GM18526 (cell line): ENCODE measurements around the gene CHPT1.

Source experiments
- POLR2A ChIP-seq: IDR thresholded peaks from 3 replicates; pipeline ENCODE4 v1.6.1; 2011; ENCODE audit not compliant: insufficient read length; ENCODE audit errors: extremely low read depth

The CHPT1 gene

DNA sequence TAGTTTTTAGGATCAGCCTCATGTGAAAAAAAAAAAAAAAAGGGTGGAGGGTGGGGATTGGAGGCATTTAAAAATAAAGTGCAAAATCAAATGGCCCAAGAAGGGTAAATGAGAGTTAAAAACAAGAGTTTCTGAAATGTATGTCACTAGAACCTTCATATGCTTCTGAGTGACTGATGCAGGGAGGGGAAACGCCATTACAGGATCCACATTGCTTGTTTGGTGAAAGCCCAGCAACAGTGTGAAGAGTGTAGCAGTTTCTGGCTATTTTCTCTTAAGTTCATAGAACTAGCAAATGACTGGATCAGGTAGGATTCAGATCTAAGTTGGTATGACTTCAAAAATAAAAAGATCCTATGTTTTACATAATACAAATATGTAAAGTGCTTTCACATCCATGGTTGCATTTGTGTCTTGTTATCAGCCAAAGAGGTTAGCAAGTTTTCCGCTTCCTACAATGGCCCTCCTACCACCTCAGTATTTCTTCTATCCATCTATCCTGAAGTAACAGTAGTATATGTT, 2.9 kb downstream of the CHPT1 start:
- TF ChIP-seq POLR2A: no peak

DNA sequence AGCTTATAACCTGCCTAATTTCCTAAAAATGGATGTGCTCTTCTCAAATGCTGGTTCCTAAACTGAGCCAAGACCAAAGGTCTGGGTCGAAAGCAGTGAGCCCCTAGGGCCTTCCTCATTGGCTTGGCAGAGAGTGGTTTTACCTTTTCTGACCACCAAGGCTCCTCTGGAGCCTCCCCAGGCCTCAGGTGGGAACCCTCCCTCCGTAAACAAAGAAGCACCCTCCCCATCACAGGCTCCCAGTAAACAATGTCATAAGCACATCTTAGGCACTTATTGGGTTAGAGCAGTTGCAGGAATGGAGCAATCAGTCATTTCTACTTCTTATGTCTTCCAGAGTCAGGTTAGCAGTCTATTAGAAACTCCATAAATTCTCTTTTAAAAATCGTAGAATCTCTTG, 6.0 kb downstream of the CHPT1 start:
- TF ChIP-seq POLR2A: no peak

GRCh38 chr12:101706403-101706802, 9.0 kb downstream of the CHPT1 start:
- TF ChIP-seq POLR2A: no peak

- TF ChIP-seq POLR2A: no peak
Measured at GRCh38 chr12:101707131-101707782, 9.8 kb downstream of the CHPT1 start.

DNA sequence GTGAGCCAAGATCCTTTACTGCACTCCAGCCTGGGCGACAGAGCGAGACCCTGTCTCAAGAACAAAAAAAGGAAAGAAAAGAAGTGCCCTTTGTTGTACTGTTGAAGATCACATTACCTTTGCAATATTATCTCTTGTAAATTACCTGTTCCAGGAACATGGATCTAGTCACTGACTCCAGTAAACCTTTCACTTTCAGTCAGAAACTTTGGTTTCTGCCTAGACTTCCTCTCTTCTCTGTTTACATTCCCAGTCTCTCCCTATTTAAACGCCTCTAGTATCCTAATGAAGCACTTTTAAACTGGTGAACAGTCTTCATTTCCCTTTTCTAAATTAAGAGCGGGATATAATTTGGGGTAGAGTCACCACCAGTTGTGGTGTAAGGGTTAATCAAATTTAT, 12.8 kb downstream of the CHPT1 start:
- no peak for TF ChIP-seq POLR2A

DNA sequence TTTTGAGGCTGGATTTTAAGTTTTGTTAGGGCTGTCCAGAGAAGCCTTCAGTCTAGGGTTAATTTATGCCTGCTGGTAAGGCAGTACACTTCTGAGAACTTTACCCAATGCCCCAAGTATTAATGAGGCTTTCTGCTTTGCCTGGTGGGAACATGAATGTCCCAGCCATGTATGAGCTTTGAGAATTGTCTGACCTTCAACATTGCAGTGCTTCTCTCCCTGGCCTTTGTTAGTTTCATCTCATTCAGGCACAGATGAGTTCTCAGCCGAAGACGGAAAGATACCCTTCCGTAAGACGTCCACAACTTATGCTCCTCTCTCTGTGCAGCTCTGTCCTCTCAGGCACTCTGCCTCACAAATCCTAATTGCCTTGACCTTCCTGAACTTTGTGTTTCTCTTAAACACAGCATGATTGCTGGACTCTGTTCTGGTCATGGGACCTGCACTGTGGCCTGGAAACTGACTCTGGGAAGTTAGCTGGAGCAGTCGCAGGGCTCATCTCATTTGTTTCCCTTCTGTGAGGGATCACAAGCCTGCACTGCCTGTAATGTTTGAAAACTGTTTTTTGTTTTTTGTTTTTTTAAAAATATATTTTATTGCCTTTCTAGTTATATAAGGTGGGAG, 15.7 kb downstream of the CHPT1 start:
- TF ChIP-seq POLR2A: no peak

DNA sequence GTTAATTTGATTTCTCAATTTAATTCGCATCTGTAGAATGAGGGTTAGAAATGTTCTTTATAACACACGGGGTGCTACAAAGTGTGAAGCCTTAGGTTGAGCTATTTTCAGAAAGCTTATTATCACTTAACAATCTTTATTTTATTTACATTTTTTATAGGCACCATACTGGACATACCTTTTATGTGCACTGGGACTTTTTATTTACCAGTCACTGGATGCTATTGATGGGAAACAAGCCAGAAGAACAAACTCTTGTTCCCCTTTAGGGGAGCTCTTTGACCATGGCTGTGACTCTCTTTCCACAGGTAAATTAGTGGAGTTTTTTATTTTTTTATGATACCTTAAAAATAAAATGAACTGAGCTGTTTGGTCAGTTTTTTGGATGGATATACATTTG, 16.5 kb downstream of the CHPT1 start:
- TF ChIP-seq POLR2A: no peak

DNA sequence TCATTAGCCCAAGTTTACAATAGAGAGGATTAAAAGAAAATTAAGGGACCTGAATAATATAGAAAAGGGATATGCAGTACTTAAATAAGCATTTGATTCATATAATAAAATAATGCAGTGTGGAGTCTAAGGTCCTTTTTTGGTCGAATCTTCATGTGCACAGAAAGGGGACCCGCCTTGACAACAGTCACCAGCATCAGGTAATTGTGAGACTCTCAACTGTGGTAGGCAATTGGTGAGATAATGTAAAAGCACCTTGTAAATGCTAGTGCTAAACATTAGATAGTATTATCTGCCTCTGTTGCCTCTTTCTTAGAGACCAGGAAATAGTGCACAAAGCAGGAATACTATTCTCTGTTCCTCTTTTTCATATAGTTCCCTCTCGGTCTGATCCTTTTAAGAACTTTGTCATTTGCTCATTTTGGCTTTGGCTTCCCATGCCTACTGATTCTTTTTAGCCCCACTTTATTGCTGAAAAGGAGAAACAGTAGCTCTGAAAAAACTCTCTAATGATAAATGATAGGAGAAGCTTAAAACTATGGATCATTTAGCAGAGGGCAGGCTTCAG, 17.5 kb downstream of the CHPT1 start:
- TF ChIP-seq POLR2A: no peak

DNA sequence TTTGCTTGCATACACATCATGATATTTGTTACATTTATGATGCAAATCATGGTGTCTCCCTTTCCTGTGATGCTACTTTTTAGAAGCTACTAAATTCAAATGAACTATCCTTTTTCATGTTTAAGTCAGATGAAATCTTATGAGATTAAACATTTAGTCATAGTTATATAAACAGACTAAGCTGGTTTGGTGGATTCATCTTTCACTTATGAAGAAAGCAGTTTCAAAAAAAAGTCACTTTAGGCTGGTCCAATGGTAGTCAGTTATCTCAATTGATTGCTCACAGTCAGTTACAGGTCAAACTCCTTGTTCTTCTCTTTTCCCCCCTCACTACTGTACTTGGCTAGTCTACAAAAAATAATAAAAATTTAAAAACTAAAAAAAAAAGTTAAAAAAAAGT, 22.1 kb downstream of the CHPT1 start:
- no peak for TF ChIP-seq POLR2A

DNA sequence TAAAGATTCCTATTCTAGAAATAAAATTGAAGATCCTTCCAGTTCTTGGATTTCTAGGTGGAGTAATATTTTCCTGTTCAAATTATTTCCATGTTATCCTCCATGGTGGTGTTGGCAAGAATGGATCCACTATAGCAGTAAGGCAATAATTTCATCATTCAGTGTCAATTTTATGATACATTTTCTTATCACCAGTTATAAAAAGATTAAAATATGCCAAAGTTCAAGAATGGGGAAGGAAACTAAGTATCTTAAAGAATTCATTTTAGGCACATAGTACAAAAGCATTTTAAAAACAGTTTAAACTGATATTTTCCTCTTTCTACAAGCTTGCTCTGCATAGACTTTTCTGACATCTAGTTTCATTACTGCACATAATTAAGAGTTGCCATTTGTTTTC, 22.7 kb downstream of the CHPT1 start:
- no peak for TF ChIP-seq POLR2A

DNA sequence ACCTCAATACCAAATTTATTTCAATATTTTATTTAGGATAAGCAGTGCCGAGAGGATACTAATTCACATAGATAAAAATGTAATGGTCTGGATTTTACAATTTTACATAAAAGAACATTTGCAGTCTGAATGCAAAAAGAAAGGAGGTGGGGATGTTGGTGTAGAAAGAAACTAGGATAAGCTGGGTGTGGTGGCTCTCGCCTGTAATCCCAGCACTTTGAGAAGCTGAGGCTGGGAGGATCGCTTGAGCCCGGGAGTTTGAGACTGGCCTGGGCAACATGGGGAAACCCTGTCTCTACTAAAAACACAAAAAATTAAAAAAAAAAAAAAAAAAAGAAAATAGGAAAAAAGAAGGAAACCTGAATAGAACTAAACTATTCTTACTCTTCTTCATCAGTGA, 25.0 kb downstream of the CHPT1 start:
- no peak for TF ChIP-seq POLR2A

DNA sequence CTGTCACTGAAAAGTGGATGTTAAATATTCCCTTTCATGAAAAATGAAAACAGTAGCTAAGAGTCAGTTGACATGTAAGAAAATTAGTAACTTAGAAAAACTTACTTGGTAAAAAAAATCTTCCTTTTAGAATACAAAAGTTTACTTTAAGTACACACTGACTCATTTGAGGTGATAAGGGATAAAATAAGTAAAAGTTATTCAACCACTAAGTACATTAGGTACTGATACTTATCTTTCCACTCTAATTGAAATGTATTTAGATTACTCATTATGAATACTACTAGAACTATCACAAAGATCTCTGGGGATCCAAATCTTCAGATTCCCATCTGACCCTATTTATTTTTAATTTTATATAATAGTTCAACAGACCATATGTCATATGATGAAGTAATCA, 29.7 kb downstream of the CHPT1 start:
- TF ChIP-seq POLR2A: no peak

GRCh38 chr12:101729842-101730241, 32.4 kb downstream of the CHPT1 start:
- no peak for TF ChIP-seq POLR2A

GRCh38 chr12:101732318-101732717, 34.9 kb downstream of the CHPT1 start:
- no peak for TF ChIP-seq POLR2A

DNA sequence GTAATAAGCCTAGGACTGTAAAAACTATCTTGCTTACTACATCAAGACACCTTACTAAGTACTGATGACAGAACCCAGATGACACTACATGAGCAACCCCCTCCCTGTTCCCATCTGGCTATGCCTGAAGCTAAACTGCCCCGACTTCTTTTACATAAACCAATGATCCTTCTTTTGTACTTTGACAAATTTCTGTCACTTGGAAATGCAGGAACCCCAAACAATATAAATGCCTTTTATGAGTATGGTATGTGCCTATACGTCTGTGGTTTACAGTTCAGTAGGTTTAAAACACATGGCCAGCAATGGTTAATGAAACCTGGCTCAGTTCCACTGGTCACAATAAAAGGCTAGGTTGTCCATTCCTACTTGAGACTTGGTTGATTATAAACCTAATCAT, 35.7 kb downstream of the CHPT1 start:
- TF ChIP-seq POLR2A: no peak

DNA sequence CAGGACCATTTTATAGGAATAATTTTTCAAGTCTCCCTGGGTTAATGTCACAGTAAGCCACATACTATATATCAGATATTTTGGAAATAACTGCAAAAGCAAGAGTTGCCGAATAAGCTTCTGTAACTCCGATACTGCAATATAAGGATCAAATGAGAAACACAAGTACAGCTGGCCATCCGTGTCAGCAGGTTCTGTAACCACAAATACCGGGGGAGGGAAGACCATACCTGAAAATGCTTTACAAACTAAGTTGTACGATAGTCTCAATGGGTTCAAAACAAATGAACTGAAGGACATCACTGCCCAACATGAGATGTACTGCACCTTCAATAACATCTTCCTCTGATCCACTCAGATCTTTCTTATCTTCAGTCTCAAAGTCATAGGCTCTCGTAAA, 40.0 kb downstream of the CHPT1 start:
- TF ChIP-seq POLR2A: no peak
